NCI-H128 (cell line): Measurements from ENCODE around the gene FAM240A.
"Not testable (repeated sequence)": the region's sequence is repeated elsewhere in the genome, so short reads cannot be mapped to it uniquely, and the experiment has no call there.

ENCODE experiments used
- DNase-seq: peaks from one replicate; lab custom pipeline; 2025; ENCODE audit not compliant: unreplicated experiment; lab: John Stamatoyannopoulos, UW

The FAM240A gene

DNA sequence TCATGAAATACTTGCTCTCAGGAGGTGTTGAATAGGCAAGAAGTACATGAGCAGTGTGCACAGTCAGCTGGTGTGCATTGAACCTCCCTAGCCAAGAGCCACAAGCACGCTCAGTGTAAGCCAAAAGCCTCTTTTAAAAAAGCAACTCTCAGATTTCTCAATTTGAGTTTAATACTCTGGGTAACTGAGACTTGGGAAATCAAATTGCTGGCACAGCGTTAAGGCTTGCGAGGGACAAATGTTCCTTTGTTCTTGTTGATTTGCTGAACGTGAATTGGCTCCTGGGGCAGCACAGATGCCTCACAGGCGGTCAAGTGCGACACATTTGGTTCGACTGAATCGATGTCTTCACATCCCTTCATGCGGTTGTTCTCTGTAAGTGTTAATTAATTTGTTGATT lies at the start of gene FAM240A:
Gene FAM240A (plus strand): TSS at position 202 of the 400 bp plus-strand sequence. CDS start 159 bp downstream, at position 361.
- no peak for DNase-seq

DNA sequence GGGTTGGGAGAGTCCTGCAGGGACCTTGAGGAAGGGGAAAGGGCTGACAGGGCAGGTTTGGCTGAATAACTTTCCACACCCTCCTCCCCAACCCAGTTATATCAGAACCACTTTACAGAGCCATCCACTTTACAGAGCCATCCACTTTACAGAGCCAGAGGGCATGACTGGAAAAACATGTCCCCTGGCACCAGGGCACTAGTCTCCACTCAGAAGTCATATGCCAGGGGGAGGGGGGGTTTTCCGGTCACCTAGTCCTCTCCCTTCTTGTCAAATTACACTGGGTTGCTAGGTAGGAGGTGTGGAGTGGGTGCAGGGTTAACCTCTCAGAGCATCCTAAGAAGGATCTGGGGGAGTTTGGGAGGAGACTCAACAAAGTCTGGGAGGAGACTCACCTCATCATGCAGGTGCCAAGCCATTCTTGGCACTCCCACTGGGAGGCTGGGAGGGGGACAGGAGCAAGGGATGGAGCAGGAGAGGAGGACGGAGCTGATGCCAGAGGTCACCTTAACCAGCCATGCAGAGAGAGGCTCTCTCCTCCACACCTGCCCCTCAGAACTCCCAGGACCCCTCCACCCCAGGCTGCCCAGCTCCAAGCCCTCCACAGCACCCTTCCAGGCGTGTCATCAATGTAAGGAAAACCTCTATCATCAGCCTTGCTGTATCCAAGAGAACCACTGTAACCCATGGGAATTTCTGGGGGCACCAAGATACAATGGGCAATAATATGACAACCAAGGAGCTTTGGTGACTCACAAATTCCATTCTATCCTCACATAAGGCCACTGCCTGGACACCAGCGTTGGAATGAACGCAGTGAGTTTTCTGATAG lies 47.9 kb upstream of the FAM240A start:
- no peak for DNase-seq

DNA sequence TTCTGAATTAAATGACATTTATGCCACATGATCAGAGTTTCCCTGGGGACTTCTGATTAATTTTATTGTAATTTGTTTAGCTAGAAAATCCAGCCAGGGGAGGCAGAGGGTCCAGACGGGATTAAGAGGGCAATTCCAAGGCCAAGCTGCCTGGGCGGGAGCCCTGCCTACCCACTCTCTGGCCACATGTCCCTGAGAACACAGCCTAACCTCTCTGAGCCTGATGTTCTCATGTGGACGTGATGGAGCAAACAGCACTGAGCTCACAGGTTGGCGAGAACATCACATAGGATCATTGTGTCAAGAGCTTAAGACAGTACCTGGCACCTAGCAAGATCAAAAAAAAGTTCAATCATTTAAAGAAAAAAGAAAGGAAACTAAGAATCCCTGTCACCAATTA lies 47.2 kb upstream of the FAM240A start:
- DNase-seq = no peak

DNA sequence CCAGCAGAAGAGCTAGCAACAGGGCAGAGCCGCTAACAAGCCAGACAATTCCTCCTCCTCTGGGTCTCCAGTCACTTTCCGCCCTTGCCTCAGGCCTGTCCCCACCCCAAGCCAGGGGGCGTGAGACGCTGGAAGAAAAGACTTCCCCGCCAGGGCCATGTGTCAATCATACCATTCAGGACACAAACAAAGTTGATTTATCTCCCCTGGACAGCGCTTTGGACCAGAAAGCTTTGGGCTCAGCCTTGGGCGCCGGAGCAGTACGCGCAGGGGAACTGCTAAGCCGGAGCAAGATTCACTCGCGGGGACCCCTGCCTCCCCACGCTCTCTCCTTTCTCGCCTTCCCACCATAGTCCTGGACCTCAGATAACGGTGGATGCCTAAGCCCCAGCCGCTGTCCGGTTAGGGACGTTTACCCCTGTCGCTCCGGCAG lies 46.7 kb upstream of the FAM240A start:
- DNase-seq = no peak

DNA sequence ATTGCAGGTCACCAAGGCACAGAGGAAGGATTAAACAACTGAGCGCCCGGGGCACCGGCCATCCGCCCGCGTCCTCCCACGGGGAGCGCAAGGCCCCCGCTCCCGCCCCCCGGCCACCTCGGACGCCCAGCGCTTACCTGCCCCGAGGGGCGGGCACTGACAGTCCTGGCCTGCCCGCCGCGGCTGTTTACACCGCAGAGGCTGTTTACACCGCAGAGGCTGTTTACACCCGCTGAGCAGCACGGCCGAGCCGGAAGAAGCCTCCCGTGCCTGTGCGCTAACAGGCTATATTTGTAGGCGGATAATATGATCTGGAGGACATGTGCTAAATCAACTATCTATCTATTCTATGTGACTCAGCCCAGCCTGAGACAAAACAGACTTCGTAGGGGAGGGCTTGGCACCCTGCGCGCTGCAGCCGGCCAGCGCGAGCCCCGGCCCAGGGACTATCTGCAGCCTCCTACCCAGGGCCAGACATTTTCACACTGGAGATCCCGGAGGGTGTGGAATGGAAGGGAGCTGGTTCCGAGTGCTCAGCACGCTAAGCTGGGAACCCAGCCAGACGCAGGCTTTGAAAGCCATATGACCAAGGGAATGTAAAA lies 46.2 kb upstream of the FAM240A start, which contains the start of gene LRRC2:
Gene LRRC2 (minus strand): TSS at position 263 of the 602 bp plus-strand sequence. CDS start 14,711 bp downstream, outside the sequence.
- DNase-seq = no peak

DNA sequence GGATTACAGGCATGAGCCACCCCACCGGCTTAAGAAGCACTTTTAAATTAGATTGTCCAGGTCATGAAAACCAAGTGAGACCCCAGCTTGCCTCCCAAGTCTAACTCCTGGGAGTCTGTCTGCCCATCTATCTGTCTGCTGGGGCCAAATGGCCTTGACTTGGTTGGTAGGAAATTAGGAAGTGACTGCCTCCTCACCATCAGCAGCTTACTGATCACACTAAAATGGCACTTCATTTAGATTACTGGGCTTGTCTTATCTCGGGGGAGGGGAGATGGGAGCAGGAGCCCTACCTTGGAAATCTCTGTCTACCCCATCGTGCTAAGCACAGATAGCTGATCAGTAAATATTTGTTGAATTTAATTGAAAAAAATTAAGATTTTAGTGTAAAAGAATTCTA lies 40.6 kb upstream of the FAM240A start:
- no peak for DNase-seq

DNA sequence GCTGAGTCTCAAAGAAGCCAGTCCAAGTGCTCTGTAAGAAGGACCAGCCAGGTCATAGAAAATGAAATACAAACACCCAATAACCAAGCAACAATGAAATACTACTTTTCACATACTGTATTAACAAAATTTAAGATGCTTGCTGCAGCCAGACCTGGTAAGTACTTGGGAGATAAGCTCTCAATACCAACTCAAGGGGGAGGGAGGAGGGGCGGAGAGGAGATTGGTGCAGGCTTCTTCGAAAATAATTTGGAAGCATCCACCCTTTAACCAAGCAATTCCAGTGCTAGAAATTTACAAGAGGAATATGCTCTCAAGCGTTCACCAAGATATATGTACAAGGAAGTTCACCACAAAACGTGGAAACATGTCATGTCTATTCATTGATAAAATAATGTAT lies 38.6 kb upstream of the FAM240A start:
- no peak for DNase-seq

DNA sequence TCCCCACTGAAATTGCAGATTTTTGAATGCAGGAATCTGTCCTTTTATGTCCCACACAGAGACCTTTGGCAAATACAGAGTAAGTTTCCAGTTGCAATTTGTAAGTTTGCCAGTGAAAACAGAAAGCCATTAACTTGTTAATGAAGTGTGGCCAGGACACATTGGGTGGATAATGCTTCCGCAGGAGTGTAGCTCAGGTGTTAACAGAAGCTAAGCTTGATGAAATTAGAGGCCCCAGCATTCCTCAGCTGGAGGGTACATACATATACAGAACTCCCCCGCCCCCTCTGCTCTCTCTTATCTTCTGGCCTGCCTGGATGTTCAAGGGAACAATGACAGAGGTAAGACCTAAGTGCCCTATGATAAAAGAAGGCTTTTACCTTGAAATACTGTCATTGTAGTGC lies 38.1 kb upstream of the FAM240A start:
- no peak for DNase-seq

DNA sequence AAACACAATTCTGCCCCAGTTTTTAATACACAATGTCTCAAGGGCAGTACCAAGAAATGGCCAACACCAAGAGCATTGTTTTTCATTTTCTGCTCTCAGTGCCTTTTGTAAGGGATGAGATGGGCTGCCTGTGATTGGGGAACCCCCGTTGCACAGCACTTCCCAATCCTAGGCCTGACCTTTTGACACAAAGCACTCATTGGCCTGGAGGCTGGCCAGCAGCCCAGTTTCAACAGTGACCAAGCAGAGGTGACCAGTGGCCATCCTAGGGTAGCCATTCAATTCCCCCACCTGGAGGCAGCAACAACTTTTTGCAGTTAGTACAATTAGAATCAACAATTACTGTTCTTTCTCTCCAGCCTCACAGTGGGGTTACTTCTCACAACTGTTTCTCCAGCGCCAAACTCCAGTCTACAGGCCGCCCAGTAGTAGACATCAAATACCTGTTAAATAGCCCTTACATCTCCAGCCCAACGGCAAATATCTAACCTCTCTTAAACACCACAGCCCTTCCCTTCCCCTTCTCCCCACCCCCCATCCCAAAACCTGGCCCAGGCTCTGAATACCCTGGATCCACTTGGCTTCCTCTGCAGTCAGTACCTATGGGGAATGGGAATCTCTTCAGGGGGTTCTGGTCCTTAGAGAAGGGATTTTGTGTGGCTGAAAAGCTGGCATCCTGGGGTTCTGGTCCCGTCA lies 37.3 kb upstream of the FAM240A start:
- DNase-seq = no peak

DNA sequence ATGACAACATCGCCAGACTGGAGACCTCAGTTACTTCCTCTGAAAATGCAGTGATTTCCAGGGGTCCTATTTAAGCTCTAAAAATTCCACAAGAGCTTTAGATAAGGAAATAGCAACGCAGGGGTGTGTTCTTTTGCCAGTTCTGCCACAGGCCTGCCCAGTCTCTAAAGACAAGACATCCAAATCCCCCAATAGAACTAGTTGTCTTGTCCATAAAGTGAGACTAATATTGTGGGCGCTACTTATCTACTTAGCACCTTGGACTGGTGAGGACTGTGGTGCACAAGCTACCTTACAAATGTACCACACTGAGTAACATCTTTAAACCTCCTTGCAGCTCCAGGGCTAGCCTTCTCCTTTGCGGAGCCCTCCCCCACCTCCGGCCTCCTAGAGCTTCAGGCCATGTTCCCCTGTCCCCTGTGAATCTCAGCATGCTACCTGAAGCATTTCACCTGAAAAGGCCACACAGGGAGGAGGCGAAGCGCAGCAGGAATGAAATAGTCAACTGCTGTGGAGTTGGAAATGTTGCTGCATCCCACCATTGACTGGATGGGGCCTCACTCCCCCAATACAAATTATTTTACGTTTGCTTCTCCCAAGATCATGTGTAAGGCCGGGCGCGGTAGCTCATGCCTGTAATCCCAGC lies 36.6 kb upstream of the FAM240A start:
- DNase-seq = no peak

DNA sequence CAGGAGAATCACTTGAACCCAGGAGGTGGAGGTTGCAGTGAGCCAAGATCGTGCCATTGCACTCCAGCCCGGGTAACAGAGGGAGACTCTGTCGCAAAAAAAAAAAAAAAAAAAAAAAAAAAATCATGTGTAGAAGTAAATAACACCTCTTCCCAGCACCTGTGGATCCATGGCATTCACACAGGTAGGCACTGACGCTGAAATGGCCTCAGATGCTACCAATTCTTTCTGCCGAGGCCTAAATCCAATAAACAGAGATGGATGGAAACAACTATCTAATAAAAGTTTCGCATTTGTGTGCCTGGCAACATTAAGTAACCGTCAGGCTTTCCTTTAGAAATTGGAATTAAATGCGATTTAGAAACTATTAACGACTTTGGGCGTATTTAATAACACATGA lies 35.9 kb upstream of the FAM240A start:
- DNase-seq = no peak

DNA sequence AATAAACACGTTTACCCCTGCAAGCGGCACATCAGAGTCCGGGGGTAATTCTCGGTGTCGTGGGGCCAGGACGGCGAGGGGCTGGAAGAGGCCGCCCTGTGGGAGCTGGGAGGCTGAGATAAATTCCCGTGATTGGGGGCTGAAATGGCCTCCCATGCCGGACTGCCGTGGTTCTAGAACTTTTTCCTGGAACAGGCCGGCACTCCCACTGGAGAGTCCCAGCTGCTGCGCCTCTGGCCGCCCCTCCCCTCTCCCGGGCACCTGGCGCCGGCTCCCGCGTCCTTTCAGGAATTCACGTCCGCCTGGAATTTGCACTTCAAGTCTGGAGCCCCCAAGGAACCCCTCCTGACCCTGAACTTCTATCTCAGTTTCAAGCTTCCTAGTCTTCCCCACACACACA lies 35.4 kb upstream of the FAM240A start:
- DNase-seq = no peak

DNA sequence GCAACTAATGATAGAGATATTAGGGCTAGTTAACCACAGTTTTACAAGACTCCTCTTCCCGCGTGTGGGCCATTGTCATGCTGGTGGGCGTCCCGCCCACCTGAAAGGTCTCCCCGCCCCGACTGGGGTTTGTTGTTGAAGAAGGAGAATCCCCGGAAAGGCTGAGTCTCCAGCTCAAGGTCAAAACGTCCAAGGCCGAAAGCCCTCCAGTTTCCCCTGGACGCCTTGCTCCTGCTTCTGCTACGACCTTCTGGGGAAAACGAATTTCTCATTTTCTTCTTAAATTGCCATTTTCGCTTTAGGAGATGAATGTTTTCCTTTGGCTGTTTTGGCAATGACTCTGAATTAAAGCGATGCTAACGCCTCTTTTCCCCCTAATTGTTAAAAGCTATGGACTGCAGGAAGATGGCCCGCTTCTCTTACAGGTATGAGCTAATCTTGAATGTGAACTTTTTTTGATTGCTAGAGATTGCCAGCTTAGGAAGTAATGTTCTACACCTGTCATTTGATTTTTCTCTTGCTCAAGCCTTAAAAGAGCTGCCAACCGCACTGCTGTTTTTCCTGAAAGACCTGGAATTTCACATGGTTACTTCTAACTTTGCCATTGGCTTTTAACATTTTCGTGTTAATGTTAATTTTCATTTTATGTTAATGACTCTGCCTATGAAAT lies 34.6 kb upstream of the FAM240A start:
- not testable (repeated sequence) for DNase-seq

DNA sequence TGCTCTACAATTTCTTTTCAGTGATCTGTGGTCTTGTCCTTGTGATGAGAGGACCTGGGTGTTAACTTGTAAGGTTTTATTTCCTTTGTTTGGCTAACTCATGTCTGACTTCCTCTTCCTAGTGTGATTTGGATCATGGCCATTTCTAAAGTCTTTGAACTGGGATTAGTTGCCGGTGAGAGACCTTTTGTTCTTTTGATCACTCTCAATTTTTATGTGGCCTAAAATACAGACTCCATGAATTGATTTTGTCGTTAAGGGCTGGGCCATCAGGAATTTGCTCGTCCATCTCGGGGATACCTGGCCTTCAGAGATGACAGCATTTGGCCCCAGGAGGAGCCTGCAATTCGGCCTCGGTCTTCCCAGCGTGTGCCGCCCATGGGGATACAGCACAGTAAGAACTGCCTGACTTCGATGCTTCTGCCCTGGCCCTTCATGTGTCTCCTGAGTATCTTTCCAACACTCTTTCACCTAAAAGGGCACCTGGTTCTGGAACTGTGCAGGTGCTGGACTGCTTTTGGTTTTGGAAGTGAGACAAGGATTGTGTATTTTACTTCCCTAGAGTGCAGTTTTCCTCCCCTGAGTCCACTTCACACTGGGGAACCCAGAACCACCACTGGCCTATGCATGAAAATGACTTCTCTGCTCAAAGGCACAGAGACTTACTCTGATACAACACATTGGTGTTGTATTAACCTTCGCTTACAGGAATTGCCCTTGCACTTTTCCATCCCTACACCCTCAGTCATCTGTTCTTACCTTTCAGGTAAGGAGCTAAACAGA lies 33.2 kb upstream of the FAM240A start:
- DNase-seq = no peak

DNA sequence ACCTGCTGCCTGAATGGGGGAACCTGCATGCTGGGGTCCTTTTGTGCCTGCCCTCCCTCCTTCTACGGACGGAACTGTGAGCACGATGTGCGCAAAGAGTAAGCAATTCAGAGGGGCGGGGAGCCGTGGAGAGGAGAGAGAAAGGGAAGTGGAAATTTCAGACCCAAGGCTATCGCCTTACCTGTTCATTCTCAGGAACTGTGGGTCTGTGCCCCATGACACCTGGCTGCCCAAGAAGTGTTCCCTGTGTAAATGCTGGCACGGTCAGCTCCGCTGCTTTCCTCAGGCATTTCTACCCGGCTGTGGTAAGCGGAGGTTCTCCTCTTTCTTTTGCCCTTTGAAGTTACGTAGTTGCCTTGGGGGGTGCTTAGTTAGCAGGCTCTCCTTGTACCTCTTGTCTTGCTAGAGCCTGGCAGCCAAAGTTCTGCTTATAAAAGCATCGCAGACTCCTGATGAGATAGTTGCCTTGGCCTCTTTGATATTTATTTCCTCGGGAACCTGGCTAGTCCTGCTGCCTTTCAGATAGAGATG lies 32.5 kb upstream of the FAM240A start:
- DNase-seq = no peak

DNA sequence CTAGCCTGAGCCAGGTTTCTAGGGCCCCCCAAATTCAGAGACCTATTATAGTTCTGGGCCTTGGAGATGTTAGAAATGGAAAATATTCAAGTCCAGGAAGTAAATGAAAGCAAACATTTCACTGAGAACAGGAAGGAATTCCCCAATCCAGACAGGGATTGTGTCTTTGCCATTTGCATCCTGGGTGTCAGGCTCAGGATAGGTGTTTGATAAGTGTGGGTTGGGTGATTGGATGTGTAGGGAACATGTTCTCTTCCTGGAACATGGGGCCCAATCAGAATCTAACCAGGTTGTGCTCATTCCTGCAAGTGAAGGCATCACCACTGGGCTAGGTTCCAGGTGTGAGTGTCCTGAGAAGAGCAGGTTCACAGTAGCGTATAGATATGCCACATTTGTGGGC lies 31.6 kb upstream of the FAM240A start:
- no peak for DNase-seq

DNA sequence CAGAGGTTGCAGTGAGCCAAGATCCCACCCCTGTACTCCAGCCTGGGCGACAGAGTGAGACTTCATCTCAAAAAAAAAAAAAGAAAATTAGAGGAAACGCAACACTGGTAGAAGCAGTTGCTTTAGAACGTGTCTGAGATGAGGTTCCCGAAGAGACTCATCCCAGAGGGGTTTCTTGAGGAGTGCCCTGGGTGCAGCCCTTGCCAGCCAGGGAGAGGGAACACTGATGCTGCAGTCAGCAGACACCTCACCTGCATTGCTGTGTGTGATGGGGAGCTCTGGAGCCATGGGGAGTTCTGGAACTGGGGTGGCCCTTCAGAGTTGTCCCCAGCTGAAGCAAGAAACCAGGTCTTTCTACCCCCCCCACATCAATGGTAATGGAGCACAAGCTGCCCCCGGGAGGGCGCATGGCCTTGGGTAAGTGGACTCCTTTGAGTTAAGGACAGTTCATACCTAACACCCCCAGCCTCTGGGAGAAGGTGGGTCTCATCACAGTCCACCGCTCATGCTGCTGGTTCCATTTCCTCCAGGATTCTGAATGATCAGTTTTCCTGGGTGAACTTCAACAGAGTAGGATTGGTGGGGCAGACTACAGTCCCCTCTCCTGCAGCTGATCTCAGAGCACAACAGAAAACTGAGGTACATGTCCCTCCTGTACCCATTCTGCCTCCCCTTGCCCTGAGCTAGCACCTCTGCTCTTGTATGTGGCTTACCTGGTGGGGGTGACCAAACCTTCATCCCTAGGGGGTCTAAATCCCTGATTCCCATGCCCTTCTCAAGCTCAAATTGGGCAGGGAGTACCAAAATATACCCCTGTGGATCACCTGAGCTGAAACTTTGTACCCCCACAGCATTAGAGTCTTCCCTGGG lies 27.5 kb upstream of the FAM240A start:
- no peak for DNase-seq

DNA sequence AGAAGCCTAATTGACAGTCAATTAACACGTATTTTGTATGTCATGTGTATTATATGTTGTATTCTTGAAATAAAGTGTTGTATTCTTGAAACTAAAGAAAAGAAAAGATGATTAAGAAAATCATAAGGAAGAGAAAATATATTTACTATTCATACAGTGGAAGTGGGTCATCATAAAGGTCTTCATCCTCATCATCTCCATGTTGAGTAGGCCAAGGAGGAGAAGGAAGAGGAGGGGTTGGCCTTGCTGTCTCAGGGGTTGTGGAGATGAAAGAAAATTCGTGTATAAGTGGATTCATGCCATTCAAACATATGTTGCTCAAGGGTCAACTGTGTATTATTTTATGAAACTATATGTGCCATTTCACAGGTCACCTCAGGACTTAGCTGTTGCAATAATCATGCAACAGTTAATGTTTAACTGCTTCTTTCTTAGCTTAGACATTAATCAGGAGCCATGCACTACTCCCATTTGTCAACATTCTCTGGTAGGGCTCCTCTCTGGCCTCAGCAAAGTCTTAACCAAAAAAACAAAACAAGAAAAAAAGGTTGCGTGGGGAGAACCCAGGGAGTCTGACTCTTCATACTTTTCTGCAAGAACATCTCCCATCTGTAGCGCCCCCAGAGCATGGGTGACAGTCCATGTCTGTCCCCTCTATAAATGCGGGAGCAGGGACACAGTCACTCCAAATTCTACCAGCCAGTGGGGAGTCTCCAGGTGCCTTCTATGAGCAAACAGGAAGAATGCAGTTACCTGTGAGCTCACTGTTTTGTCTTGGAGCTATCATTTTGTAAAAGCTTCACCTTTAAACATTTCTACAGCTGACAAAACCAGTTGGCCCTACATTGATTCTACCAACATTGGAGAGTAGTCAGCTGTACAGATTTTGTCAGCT lies 26.3 kb upstream of the FAM240A start:
- DNase-seq = no peak
